Ascending aorta (tissue), 2 donors: ENCODE data around the gene NSD1. TPM values are rescaled to one million over a fixed set of nuclear protein-coding genes. Genes with fewer than 3 reads are reported as not detected.

Experiments used
- DNase-seq, 2 donors: peaks; one replicate each; pipeline ENCODE4 v3.0.0-alpha.2; 2019; ENCODE audit warnings: low spot score in 2 of 2
- H3K27ac ChIP-seq, 2 donors: fragments of 200-600 bp; sonication (generic); one replicate each; pipeline ENCODE4 v1.5.1; 2016 to 2017; ENCODE audit warnings: mild to moderate bottlenecking in 1 of 2
- H3K27me3 ChIP-seq: fragments of 200-600 bp; sonication (generic); one replicate; pipeline ENCODE4 v1.5.1; 2017
- H3K36me3 ChIP-seq, 2 donors: fragments of 200-600 bp; sonication (generic); one replicate each; pipeline ENCODE4 v1.5.1; 2016
- H3K4me1 ChIP-seq, 2 donors: fragments of 200-600 bp; sonication (generic); one replicate each; pipeline ENCODE4 v1.5.1; 2016 to 2017; ENCODE audit warnings: mild to moderate bottlenecking in 1 of 2
- H3K4me3 ChIP-seq, 2 donors: fragments of 200-600 bp; sonication (generic); one replicate each; pipeline ENCODE4 v1.5.1; 2016 to 2017; ENCODE audit warnings: mild to moderate bottlenecking in 1 of 2
- H3K9me3 ChIP-seq, 2 donors: fragments of 200-600 bp; sonication (generic); one replicate each; pipeline ENCODE4 v1.5.1; 2016
- intact Hi-C: fragments of 100-400 bp; cut with DNase I; formaldehyde crosslinking; loops from one replicate; pipeline ENCODE4 v1.15.1; 2023
- total RNA-seq: library from RNA; depleted of rRNA; stranded (reverse); fragments of >200 nt; gene quantifications from one replicate; pipeline ENCODE4 v1.1.0, GENCODE V29; 2016
- TF ChIP-seq, protein P1 (sequence below), 3 experiments: fragments of 200-600 bp in 2 of 3; fragments of 450-650 bp in 1 of 3; sonication (generic) in 2 of 3; IDR thresholded peaks; one replicate each; pipeline ENCODE4 v1.5.1; 2016 to 2019; ENCODE audit warnings: antibody characterized with exemption in 3 of 3, mild to moderate bottlenecking in 1 of 3, moderate library complexity in 1 of 3

The NSD1 gene, protein sequence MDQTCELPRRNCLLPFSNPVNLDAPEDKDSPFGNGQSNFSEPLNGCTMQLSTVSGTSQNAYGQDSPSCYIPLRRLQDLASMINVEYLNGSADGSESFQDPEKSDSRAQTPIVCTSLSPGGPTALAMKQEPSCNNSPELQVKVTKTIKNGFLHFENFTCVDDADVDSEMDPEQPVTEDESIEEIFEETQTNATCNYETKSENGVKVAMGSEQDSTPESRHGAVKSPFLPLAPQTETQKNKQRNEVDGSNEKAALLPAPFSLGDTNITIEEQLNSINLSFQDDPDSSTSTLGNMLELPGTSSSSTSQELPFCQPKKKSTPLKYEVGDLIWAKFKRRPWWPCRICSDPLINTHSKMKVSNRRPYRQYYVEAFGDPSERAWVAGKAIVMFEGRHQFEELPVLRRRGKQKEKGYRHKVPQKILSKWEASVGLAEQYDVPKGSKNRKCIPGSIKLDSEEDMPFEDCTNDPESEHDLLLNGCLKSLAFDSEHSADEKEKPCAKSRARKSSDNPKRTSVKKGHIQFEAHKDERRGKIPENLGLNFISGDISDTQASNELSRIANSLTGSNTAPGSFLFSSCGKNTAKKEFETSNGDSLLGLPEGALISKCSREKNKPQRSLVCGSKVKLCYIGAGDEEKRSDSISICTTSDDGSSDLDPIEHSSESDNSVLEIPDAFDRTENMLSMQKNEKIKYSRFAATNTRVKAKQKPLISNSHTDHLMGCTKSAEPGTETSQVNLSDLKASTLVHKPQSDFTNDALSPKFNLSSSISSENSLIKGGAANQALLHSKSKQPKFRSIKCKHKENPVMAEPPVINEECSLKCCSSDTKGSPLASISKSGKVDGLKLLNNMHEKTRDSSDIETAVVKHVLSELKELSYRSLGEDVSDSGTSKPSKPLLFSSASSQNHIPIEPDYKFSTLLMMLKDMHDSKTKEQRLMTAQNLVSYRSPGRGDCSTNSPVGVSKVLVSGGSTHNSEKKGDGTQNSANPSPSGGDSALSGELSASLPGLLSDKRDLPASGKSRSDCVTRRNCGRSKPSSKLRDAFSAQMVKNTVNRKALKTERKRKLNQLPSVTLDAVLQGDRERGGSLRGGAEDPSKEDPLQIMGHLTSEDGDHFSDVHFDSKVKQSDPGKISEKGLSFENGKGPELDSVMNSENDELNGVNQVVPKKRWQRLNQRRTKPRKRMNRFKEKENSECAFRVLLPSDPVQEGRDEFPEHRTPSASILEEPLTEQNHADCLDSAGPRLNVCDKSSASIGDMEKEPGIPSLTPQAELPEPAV (N-terminal part only)
- total RNA-seq: 22.7 TPM

DNA sequence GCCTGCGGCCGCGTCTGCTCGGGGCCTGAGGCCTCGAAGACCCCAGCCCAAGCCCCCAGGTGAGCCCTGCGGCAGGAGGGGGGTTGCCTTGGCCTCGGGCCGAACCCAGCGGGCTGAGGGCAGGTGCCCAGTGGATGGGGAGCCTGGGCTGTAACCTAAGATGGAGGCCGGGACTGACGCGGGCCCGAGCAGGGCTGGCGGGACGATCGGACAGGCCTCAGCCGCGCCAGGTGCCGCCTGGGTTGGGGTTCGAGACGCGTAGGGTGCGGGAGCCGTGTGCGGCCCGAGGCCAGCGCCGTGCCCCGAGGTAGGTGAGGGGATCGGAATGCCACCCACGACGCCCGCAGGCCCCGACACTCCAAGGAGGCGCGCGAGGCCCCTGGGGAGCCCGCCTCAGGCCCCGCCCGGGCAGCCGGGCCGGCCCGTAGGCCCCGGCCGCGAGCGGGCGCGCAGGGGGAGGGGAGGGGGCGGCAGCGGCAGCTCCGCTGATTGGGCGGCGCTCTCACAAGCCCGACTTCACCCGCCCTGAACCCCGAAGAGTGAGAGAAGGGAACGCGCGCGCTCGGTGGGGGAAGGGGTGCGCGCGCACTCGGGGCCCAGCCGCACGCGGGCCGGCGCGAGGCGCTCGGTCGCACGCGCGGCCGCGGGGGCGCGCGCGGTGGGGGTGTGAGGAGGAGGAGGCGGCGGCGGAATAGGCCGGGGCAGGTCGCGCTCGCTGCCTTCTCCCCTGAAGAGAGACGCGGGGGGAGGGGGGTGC lies at the start of gene NSD1:
TSS of gene NSD1 (plus strand) at position 678 of the 757 bp plus-strand sequence. CDS start 1,331 bp downstream, outside the sequence.
- H3K4me1 ChIP-seq: peaks cover 9 to 36% of the 10 kb centered on the region in 2 donors
- peak within 1 kb of the TSS; percentile 87 to 95 for H3K27ac ChIP-seq
- peak; percentile 60 to 91 for DNase-seq
- peaks cover 9 to 23% of the 10 kb centered on the region in 2 donors for H3K36me3 ChIP-seq
- no peaks in the 10 kb centered on the region for H3K9me3 ChIP-seq
- intact Hi-C loops: loop anchor here (5.0 kb wide), 1 partner anchor 169 kb away; the partner anchor contains the start of genes PRELID1 and RAB24
- peak within 1 kb of the TSS; percentile 77 to 89 for H3K4me3 ChIP-seq
- TF ChIP-seq, protein P1, sequence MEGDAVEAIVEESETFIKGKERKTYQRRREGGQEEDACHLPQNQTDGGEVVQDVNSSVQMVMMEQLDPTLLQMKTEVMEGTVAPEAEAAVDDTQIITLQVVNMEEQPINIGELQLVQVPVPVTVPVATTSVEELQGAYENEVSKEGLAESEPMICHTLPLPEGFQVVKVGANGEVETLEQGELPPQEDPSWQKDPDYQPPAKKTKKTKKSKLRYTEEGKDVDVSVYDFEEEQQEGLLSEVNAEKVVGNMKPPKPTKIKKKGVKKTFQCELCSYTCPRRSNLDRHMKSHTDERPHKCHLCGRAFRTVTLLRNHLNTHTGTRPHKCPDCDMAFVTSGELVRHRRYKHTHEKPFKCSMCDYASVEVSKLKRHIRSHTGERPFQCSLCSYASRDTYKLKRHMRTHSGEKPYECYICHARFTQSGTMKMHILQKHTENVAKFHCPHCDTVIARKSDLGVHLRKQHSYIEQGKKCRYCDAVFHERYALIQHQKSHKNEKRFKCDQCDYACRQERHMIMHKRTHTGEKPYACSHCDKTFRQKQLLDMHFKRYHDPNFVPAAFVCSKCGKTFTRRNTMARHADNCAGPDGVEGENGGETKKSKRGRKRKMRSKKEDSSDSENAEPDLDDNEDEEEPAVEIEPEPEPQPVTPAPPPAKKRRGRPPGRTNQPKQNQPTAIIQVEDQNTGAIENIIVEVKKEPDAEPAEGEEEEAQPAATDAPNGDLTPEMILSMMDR (IDR thresholded peaks at IDR 0.05): no peak
- no peaks in the 10 kb centered on the region for H3K27me3 ChIP-seq

DNA sequence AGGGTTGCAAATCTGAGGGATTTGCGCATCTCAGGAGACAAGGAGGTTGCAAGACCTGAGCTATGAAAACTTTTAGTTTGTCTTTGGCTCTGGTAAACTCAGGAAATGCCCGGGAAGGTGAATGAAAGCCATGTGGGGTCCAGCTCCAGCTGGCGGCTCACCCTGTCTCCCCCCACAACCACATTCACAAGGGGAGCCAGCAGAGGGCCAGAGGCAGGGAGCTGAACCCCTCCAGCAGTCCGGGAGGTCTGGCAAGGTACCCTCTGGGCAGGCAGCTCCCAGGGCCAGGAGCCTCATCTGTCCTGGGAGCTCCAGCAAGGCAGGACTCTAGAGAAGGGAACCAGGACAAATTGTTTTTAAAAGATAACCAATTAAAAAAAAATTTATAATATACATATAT lies 49.4 kb upstream of the NSD1 start:
- Histone ChIP-seq H3K4me1 (peaks cover 4 to 7% of the 10 kb centered on the region in 2 donors), H3K27ac (no peak overlapping the region), H3K4me3 (no peak overlapping the region), H3K36me3 (no peaks in the 10 kb centered on the region), H3K9me3 (no peaks in the 10 kb centered on the region), H3K27me3 (peaks cover 16% of the 10 kb centered on the region)
- DNase-seq: no peak
- TF ChIP-seq, protein P1 (IDR thresholded peaks at IDR 0.05): no peak
- intact Hi-C loops: no loop called here

DNA sequence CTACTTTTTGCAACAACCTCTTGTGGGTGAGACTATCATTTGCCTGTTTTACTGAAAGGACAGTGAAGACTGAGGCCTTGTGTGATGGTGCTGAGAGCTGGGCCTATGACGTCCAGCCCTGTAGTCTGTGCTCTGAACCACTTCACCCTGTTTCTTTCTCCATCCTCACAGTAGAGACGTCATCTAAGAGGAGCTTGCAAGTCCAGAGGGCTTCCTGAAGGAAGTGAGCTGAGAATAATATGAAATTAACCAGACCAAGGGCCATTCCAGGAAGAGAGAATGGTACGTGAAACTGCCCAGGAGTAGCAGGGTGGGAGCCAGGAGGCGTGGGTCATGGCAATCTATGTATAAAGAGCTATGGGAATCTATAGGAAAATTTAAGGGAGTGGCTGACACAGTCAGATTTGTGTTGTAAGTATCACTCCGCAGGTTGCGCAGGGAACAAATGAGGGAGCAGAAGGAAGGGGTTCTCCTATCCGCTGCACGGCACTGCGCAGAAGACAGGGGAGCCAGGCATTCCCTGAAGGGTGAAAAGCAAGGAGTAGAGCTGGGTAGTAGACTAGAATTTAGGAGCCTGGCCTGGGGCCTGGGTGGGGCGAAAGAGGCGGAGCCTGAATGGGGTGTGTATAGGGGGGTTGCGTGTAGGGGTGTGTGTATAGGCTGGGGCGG lies 47.5 kb upstream of the NSD1 start:
- peaks cover 16% of the 10 kb centered on the region for H3K27me3 ChIP-seq
- H3K4me3 ChIP-seq: peak overlapping the region; percentile 53 to 59
- no peak for DNase-seq
- H3K4me1 ChIP-seq: peaks cover 4 to 7% of the 10 kb centered on the region in 2 donors
- no peaks in the 10 kb centered on the region for H3K9me3 ChIP-seq
- no peak overlapping the region for H3K27ac ChIP-seq
- intact Hi-C loops: no loop called here
- TF ChIP-seq, protein P1 (IDR thresholded peaks at IDR 0.05): no peak
- H3K36me3 ChIP-seq: no peaks in the 10 kb centered on the region

DNA sequence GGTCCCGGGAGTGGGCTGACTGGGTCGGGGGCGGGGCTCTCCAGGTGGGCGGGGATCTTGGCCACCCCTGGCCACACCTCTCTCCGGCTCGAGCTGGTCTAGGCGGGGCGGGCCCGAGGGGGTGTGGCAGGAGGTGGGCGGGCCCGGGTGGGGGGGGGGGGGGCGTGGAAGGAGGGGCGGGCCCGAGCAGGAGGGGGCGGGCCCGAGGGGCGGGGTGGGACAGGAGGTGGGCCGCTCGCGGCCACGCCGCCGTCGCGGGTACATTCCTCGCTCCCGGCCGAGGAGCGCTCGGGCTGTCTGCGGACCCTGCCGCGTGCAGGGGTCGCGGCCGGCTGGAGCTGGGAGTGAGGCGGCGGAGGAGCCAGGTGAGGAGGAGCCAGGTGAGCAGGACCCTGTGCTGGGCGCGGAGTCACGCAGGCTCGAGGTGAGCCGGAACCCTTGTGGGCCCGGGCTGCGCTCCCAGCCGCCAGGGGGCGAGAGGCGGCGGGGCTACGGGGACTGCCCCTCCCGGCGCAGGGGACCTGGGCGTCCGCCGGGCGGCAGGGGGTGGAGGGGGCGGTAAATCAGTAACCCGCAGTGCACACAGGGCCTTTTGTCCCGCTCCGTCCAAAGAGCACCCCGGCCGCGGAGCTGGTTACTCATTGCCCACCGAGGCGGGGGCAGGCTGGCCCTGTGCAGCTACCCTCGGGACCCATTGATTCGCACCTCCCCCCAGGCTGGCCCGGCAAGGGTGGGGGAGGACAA lies 46.7 kb upstream of the NSD1 start, which contains the start of gene FGFR4:
TSS of gene FGFR4 (plus strand) at position 262 of the 744 bp plus-strand sequence. CDS start 2,688 bp downstream, outside the sequence.
- no peak for DNase-seq
- H3K27me3 ChIP-seq: peaks cover 16% of the 10 kb centered on the region
- no peaks in the 10 kb centered on the region for H3K9me3 ChIP-seq
- intact Hi-C loops: no loop called here
- TF ChIP-seq, protein P1 (IDR thresholded peaks at IDR 0.05): peak in 2 of 3 experiments; percentile 26 to 50
- peaks cover 4 to 7% of the 10 kb centered on the region in 2 donors for H3K4me1 ChIP-seq
- H3K4me3 ChIP-seq: peak within 1 kb of the TSS; percentile 53 to 59
- no peaks in the 10 kb centered on the region for H3K36me3 ChIP-seq
- H3K27ac ChIP-seq: no peak within 1 kb of the TSS
